Measurements from ENCODE around the gene ARSB.

DNA sequence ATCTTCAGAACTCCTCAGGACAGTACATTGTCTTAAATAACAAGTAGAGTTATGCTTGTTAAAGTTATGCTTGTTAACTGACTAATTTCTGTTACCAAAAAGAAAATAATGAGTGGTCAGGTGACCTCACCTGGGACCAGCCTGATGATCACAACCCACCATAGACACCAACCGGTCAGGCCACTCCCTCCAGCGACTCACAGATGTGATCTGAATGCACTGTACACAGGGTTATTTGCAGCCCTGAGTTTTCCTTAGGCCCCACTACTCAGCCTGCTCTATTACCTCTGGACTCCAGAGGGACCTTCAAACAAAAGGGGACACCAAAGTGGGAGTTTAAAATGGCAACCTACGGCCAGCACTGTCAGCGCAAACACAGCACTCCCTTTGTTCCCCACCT is 55.3 kb downstream of the ARSB start:
- no peak for TF ChIP-seq CTCF (IDR thresholded peaks at IDR 0.05)
- TF ChIP-seq POLR2A (IDR thresholded peaks at IDR 0.05) = no peak
- TF ChIP-seq EP300 (IDR thresholded peaks at IDR 0.05) = no peak
- TF ChIP-seq POLR2AphosphoS5 (IDR thresholded peaks at IDR 0.05) = no peak

All from upper lobe of left lung (tissue), 4 donors.